Fibroblast of lung (primary cell): ENCODE measurements around the gene UBE2U. TPM values are rescaled to one million over a fixed set of nuclear protein-coding genes. Genes with fewer than 3 reads are reported as not detected.

Experiments
- DNase-seq, 2 donors: peaks; one replicate each; pipeline versions ENCODE4 v3.0.0 to v3.0.0-alpha.2; 2010; ENCODE audit warnings: low read depth in 2 of 2
- H2AFZ ChIP-seq: 2 replicates; pipeline ENCODE4 v1.5.1; 2012; ENCODE audit warnings: low read length, control low read depth, inconsistent platforms
- H3K27ac ChIP-seq: 2 replicates; pipeline ENCODE4 v1.5.1; 2011; ENCODE audit warnings: low read length, control low read depth; ENCODE audit not compliant: insufficient read depth
- H3K27me3 ChIP-seq: 2 replicates; pipeline ENCODE4 v1.5.1; 2011; ENCODE audit warnings: mild to moderate bottlenecking, low read length; ENCODE audit not compliant: control insufficient read depth, insufficient read depth
- H3K36me3 ChIP-seq: 2 replicates; pipeline ENCODE4 v1.5.1; 2011; ENCODE audit warnings: low read length; ENCODE audit not compliant: control insufficient read depth, insufficient read depth
- H3K4me1 ChIP-seq: 2 replicates; pipeline ENCODE4 v1.5.1; 2011; ENCODE audit warnings: low read length; ENCODE audit not compliant: control insufficient read depth, insufficient read depth; ENCODE audit errors: extremely low read depth
- H3K4me2 ChIP-seq: 2 replicates; pipeline ENCODE4 v1.5.1; 2011; ENCODE audit warnings: low read length, control low read depth; ENCODE audit not compliant: insufficient read depth; ENCODE audit errors: extremely low read depth
- H3K4me3 ChIP-seq, 4 experiments: fragments of 200-600 bp in 1 of 4; sonication (generic) in 1 of 4; replicated peaks in 1 of 4; 2 replicates each; pipeline ENCODE4 v1.5.1; 2011 to 2016; ENCODE audit warnings: low read length in 4 of 4, low read depth in 3 of 4, mild to moderate bottlenecking in 3 of 4, control low read depth in 2 of 4, inconsistent platforms in 1 of 4, mixed read lengths in 1 of 4; ENCODE audit not compliant: insufficient read depth in 1 of 4; ENCODE audit errors: control extremely low read depth in 1 of 4
- H3K79me2 ChIP-seq: 2 replicates; pipeline ENCODE4 v1.5.1; 2012; ENCODE audit warnings: mild to moderate bottlenecking, low read length, inconsistent platforms; ENCODE audit not compliant: control insufficient read depth, insufficient read depth
- H3K9ac ChIP-seq: 2 replicates; pipeline ENCODE4 v1.5.1; 2011; ENCODE audit warnings: mild to moderate bottlenecking, low read length, control low read depth; ENCODE audit not compliant: insufficient read depth
- H3K9me3 ChIP-seq: 2 replicates; pipeline ENCODE4 v1.5.1; 2012; ENCODE audit warnings: low read depth, low read length; ENCODE audit not compliant: control insufficient read depth, insufficient read depth
- H4K20me1 ChIP-seq: 2 replicates; pipeline ENCODE4 v1.5.1; 2011; ENCODE audit warnings: low read length; ENCODE audit not compliant: control insufficient read depth, insufficient read depth; ENCODE audit errors: extremely low read depth
- CTCF ChIP-seq, 2 donors: IDR thresholded peaks in 1 of 2; conservative IDR thresholded peaks in 1 of 2; 1 replicate in 1 of 2; 2 replicates in 1 of 2; pipeline ENCODE4 v1.5.1; 2011 to 2012; ENCODE audit warnings: low read length in 2 of 2, control low read depth in 1 of 2, inconsistent platforms in 1 of 2, low read depth in 1 of 2, mild to moderate bottlenecking in 1 of 2
- EZH2 ChIP-seq: IDR thresholded peaks from 2 replicates; pipeline ENCODE4 v1.5.1; 2012; ENCODE audit warnings: low read length, control low read depth, mild to moderate bottlenecking; ENCODE audit errors: missing control alignments
- polyA plus RNA-seq, 2 donors: library from polyadenylated mRNA; depleted of rRNA in 1 of 2; stranded (reverse) in 1 of 2; unstranded in 1 of 2; fragments of >200 nt; gene quantifications; 2 replicates each; pipeline ENCODE4 v1.2.1, GENCODE V29; 2011 to 2012; ENCODE audit warnings: missing spikeins in 1 of 2
- total RNA-seq: library from RNA; depleted of rRNA; stranded (reverse); fragments of >200 nt; gene quantifications from 2 replicates; pipeline ENCODE4 v1.2.1, GENCODE V29; 2014

The UBE2U gene
- total and polyA plus RNA-seq, 2 donors (not counting 1 experiment from before 2014, with no cell fraction given): not detected

- no peaks in the 10 kb centered on the region for H3K9me3 ChIP-seq
- no peak for TF ChIP-seq CTCF (conservative IDR thresholded peaks at IDR 0.05 in 1 of 2, IDR thresholded peaks at IDR 0.05 in 1 of 2; ENCODE audit: low read depth in 1 of 2, low read length in 2 of 2)
- no peak for TF ChIP-seq EZH2
- no peaks in the 10 kb centered on the region for H3K27me3 ChIP-seq
- no peak for DNase-seq
- no peak overlapping the region for H3K9ac ChIP-seq
- H3K4me3 ChIP-seq: no peak overlapping the region
- H3K36me3 ChIP-seq: no peaks in the 10 kb centered on the region
- H3K79me2 ChIP-seq: no peaks in the 10 kb centered on the region
- no peaks in the 10 kb centered on the region for H3K4me1 ChIP-seq
- no peak overlapping the region for H2AFZ ChIP-seq
- H3K4me2 ChIP-seq: no peak overlapping the region
- H4K20me1 ChIP-seq: no peaks in the 10 kb centered on the region
- H3K27ac ChIP-seq: no peak overlapping the region
These were observed 109.0 kb downstream of the UBE2U start for GRCh38 chr1:64312431-64312830.

- Histone ChIP-seq H3K27me3 (no peaks in the 10 kb centered on the region), H3K9me3 (no peaks in the 10 kb centered on the region), H3K36me3 (no peaks in the 10 kb centered on the region), H4K20me1 (no peaks in the 10 kb centered on the region), H2AFZ (no peak overlapping the region), H3K27ac (no peak overlapping the region), H3K4me2 (no peak overlapping the region), H3K4me3 (no peak overlapping the region), H3K9ac (no peak overlapping the region), H3K79me2 (no peaks in the 10 kb centered on the region), H3K4me1 (peaks cover 5% of the 10 kb centered on the region)
- TF ChIP-seq EZH2 (no peak), CTCF (conservative IDR thresholded peaks at IDR 0.05 in 1 of 2, IDR thresholded peaks at IDR 0.05 in 1 of 2; ENCODE audit: low read depth in 1 of 2, low read length in 2 of 2) (no peak)
- DNase-seq: no peak
These were observed 112.0 kb downstream of the UBE2U start for GRCh38 chr1:64315402-64315801.
